ENCODE data around the gene ITGB8. TPM values are rescaled to one million over a fixed set of nuclear protein-coding genes. Genes with fewer than 3 reads are reported as not detected.

ITGB8 gene
- total RNA-seq, 1 experiment from 2014 or later, result 13.9 TPM

GRCh38 chr7:20310963-20311742 is 19.5 kb upstream of the ITGB8 start:
- intact Hi-C loops (cut with micrococcal nuclease), result loop anchor here (1.0 to 5.0 kb wide), 7 partner anchors 94 to 598 kb away; partner anchors contain the start of gene MACC1
- Histone ChIP-seq H3K4me2 (ENCODE audit: low read length) (no peak overlapping the region), H3K9me2 (replicated peaks; ENCODE audit: low read length) (no peaks in the 10 kb centered on the region), H4K20me1 (ENCODE audit: low read length) (no peaks in the 10 kb centered on the region), H3K27ac (ENCODE audit: low read length) (no peak overlapping the region), H2AFZ (ENCODE audit: low read length) (no peak overlapping the region), H3K27me3 (ENCODE audit: low read length) (no peaks in the 10 kb centered on the region), H3F3A (ENCODE audit: low read length, unreplicated experiment) (no peaks in the 10 kb centered on the region), H3K9me3 (ENCODE audit: low read length) (no peaks in the 10 kb centered on the region), H3K4me3 (ENCODE audit: low read length) (no peak overlapping the region), H3K4me1 (ENCODE audit: insufficient read depth, low read length) (no peaks in the 10 kb centered on the region), H3K36me3 (ENCODE audit: low read depth, low read length) (no peaks in the 10 kb centered on the region), H3K79me2 (ENCODE audit: low read length) (no peaks in the 10 kb centered on the region), H3K9ac (ENCODE audit: low read length) (no peak overlapping the region)
- POLR2A ChIA-PET (ENCODE audit: unreplicated experiment), result no interaction called here
- CTCF ChIA-PET, result interaction anchor here (0.5 to 1.9 kb wide), 5 partner anchors 100 to 563 kb away, joined by 3 to 12 read pairs (median 4); no protein-coding TSS in a partner anchor
- DNase-seq (peak; percentile 81), ATAC-seq (peak; percentile 45; the same call in 1 of the 2 replicates)
- TF ChIP-seq CTCF (conservative IDR thresholded peaks at IDR 0.05; ENCODE audit: low read depth, low read length) (peak; percentile 75), EZH2 (IDR thresholded peaks at IDR 0.05; ENCODE audit: low read length, unreplicated experiment) (no peak), EZH2phosphoT487 (IDR thresholded peaks at IDR 0.05; ENCODE audit: borderline replicate concordance, low read length) (no peak)
- BruUV-seq (replicated peaks), result no TSS peak

GRCh38 chr7:20311743-20312042 is 19.0 kb upstream of the ITGB8 start:
- H4K20me1 ChIP-seq (ENCODE audit: low read length), result no peaks in the 10 kb centered on the region
- no peak overlapping the region for H3K9ac ChIP-seq (ENCODE audit: low read length)
- H3K79me2 ChIP-seq (ENCODE audit: low read length), result no peaks in the 10 kb centered on the region
- ChIA-PET POLR2A (ENCODE audit: unreplicated experiment) (no interaction called here), CTCF (interaction anchor here (0.5 to 1.9 kb wide), 3 partner anchors 99 to 564 kb away, joined by 3 to 12 read pairs (median 5); no protein-coding TSS in a partner anchor)
- ATAC-seq (no peak), DNase-seq (no peak)
- H3K4me3 ChIP-seq (ENCODE audit: low read length), result no peak overlapping the region
- H3F3A ChIP-seq (ENCODE audit: low read length, unreplicated experiment), result no peaks in the 10 kb centered on the region
- H3K4me1 ChIP-seq (ENCODE audit: insufficient read depth, low read length), result no peaks in the 10 kb centered on the region
- intact Hi-C loops (cut with micrococcal nuclease), result loop anchor here (1.0 to 5.0 kb wide), 8 partner anchors 94 to 599 kb away; partner anchors contain the start of gene MACC1
- no peaks in the 10 kb centered on the region for H3K27me3 ChIP-seq (ENCODE audit: low read length)
- BruUV-seq (replicated peaks), result no TSS peak
- no peak overlapping the region for H3K4me2 ChIP-seq (ENCODE audit: low read length)
- no peak overlapping the region for H3K27ac ChIP-seq (ENCODE audit: low read length)
- H3K36me3 ChIP-seq (ENCODE audit: low read depth, low read length), result no peaks in the 10 kb centered on the region
- TF ChIP-seq EZH2 (IDR thresholded peaks at IDR 0.05; ENCODE audit: low read length, unreplicated experiment) (no peak), CTCF (conservative IDR thresholded peaks at IDR 0.05; ENCODE audit: low read depth, low read length) (peak; percentile 17; the same call in 1 of the 2 replicates), EZH2phosphoT487 (IDR thresholded peaks at IDR 0.05; ENCODE audit: borderline replicate concordance, low read length) (no peak)
- no peaks in the 10 kb centered on the region for H3K9me3 ChIP-seq (ENCODE audit: low read length)
- H3K9me2 ChIP-seq (replicated peaks; ENCODE audit: low read length), result no peaks in the 10 kb centered on the region
- no peak overlapping the region for H2AFZ ChIP-seq (ENCODE audit: low read length)

GRCh38 chr7:20312562-20312961 is 18.1 kb upstream of the ITGB8 start:
- Histone ChIP-seq H3K9me3 (ENCODE audit: low read length) (no peaks in the 10 kb centered on the region), H3K9ac (ENCODE audit: low read length) (no peak overlapping the region), H3K4me3 (ENCODE audit: low read length) (no peak overlapping the region), H2AFZ (ENCODE audit: low read length) (peak overlapping the region; percentile 46; the same call in 1 of the 2 replicates), H3K27ac (ENCODE audit: low read length) (no peak overlapping the region), H3K79me2 (ENCODE audit: low read length) (no peaks in the 10 kb centered on the region), H3K9me2 (replicated peaks; ENCODE audit: low read length) (no peaks in the 10 kb centered on the region), H3K4me2 (ENCODE audit: low read length) (no peak overlapping the region), H3F3A (ENCODE audit: low read length, unreplicated experiment) (no peaks in the 10 kb centered on the region), H3K4me1 (ENCODE audit: insufficient read depth, low read length) (no peaks in the 10 kb centered on the region), H3K27me3 (ENCODE audit: low read length) (no peaks in the 10 kb centered on the region), H3K36me3 (ENCODE audit: low read depth, low read length) (no peaks in the 10 kb centered on the region), H4K20me1 (ENCODE audit: low read length) (no peaks in the 10 kb centered on the region)
- intact Hi-C loops (cut with micrococcal nuclease), result loop anchor here (2.0 to 5.0 kb wide), 2 partner anchors 285 to 558 kb away; no protein-coding TSS in a partner anchor
- BruUV-seq (replicated peaks), result no TSS peak
- DNase-seq (no peak), ATAC-seq (peak; percentile 69)
- ChIA-PET POLR2A (ENCODE audit: unreplicated experiment) (no interaction called here), CTCF (interaction anchor here (1.9 kb wide), 1 partner anchor 564 kb away, joined by 12 read pairs; no protein-coding TSS in a partner anchor)
- TF ChIP-seq EZH2 (IDR thresholded peaks at IDR 0.05; ENCODE audit: low read length, unreplicated experiment) (no peak), EZH2phosphoT487 (IDR thresholded peaks at IDR 0.05; ENCODE audit: borderline replicate concordance, low read length) (no peak)
